GM19328 (cell line): ENCODE measurements around the gene CIRBP.

Source experiments
- ATAC-seq: cut with Tn5 transposase; IDR thresholded peaks from one replicate; pipeline ENCODE4 v1.9.1; 2021; ENCODE audit warnings: mild to moderate bottlenecking, moderate library complexity; ENCODE audit not compliant: unreplicated experiment

The CIRBP gene

GRCh38 chr19:1278713-1279660 is 9.9 kb downstream of the CIRBP start:
- ATAC-seq: no peak

GRCh38 chr19:1279782-1280341 is 10.7 kb downstream of the CIRBP start:
- ATAC-seq: no peak

- no peak for ATAC-seq
These were observed 11.8 kb downstream of the CIRBP start for GRCh38 chr19:1280636-1281568.

GRCh38 chr19:1281569-1282287 is 12.6 kb downstream of the CIRBP start:
- ATAC-seq: no peak

GRCh38 chr19:1282588-1283206 is 13.6 kb downstream of the CIRBP start:
- ATAC-seq: no peak

- no peak for ATAC-seq
These were observed 14.2 kb downstream of the CIRBP start for GRCh38 chr19:1283207-1283916.

- no peak for ATAC-seq
These were observed 14.8 kb downstream of the CIRBP start for GRCh38 chr19:1283917-1284292.

GRCh38 chr19:1284293-1284978 is 15.3 kb downstream of the CIRBP start:
- ATAC-seq: no peak

GRCh38 chr19:1284979-1285736 is 16.0 kb downstream of the CIRBP start:
- ATAC-seq: no peak

- ATAC-seq: no peak
These were observed 16.7 kb downstream of the CIRBP start, which contains the start of gene EFNA2 for GRCh38 chr19:1285737-1286360. TSS of gene EFNA2 (plus strand) at chr19:1285873. CDS start at chr19:1286169, 296 bp downstream.

- ATAC-seq: no peak
These were observed 17.6 kb downstream of the CIRBP start for GRCh38 chr19:1286487-1287353.

- no peak for ATAC-seq
These were observed 18.5 kb downstream of the CIRBP start for GRCh38 chr19:1287354-1288225.

- no peak for ATAC-seq
These were observed 19.1 kb downstream of the CIRBP start for GRCh38 chr19:1288226-1288612.

GRCh38 chr19:1288833-1289685 is 19.9 kb downstream of the CIRBP start:
- ATAC-seq: no peak

- ATAC-seq: no peak
These were observed 20.5 kb downstream of the CIRBP start for GRCh38 chr19:1289686-1290025.
